IMR-90 (cell line): ENCODE results near the gene BCL11A. TPM values are rescaled to one million over a fixed set of nuclear protein-coding genes. Genes with fewer than 3 reads are reported as not detected.

ENCODE experiments used
- ATAC-seq: fragments of 200-7000 bp; cut with Tn5 transposase; 2 replicates; pipeline ENCODE4 v1.9.1; 2020; ENCODE audit warnings: low read depth, mild to moderate bottlenecking, moderate library complexity
- BruUV-seq: library from RNA; stranded (reverse); fragments of 400-500 nt; replicated peaks from 2 replicates; lab custom pipeline; 2021; lab: Mats Ljungman, UMichigan
- CTCF ChIA-PET: fragments of 300-600 bp; formaldehyde crosslinking; extraction: SDS; loops from one replicate; lab custom pipeline; 2021; ENCODE audit warnings: antibody characterized with exemption; lab: Yijun Ruan, JAX
- POLR2A ChIA-PET: fragments of 300-600 bp; sonication (Branson Sonifier 250); formaldehyde crosslinking; loops from one replicate; lab custom pipeline; 2022; ENCODE audit warnings: antibody characterized with exemption; ENCODE audit not compliant: unreplicated experiment; lab: Charles Lee
- DNase-seq: peaks from one replicate; pipeline ENCODE4 v3.0.0; 2013
- H2AFZ ChIP-seq: replicated peaks from 2 replicates; pipeline ENCODE3; 2013; ENCODE audit warnings: low read length, mild to moderate bottlenecking; ENCODE audit not compliant: poor library complexity
- H2AK5ac ChIP-seq: 2 replicates; pipeline ENCODE4 v1.6.1; 2013; ENCODE audit warnings: low read depth, low read length, inconsistent platforms
- H2AK9ac ChIP-seq: replicated peaks from 2 replicates; pipeline ENCODE3; 2013; ENCODE audit warnings: mild to moderate bottlenecking, low read depth, low read length, moderate library complexity; ENCODE audit not compliant: poor library complexity
- H2BK120ac ChIP-seq: 2 replicates; pipeline ENCODE4 v1.6.1; 2013; ENCODE audit warnings: low read depth, low read length, inconsistent platforms
- H2BK15ac ChIP-seq: 3 replicates; pipeline ENCODE4 v1.6.1; 2013; ENCODE audit warnings: low read depth, low read length, inconsistent platforms
- H2BK20ac ChIP-seq: 2 replicates; pipeline ENCODE4 v1.6.1; 2013; ENCODE audit warnings: low read depth, mild to moderate bottlenecking, inconsistent platforms, low read length, moderate library complexity
- H2BK5ac ChIP-seq: 2 replicates; pipeline ENCODE4 v1.6.1; 2013; ENCODE audit warnings: mild to moderate bottlenecking, low read depth, low read length, inconsistent platforms; ENCODE audit not compliant: poor library complexity, severe bottlenecking
- H3K14ac ChIP-seq: replicated peaks from 2 replicates; pipeline ENCODE4 v1.6.1; 2013; ENCODE audit warnings: low read depth, low read length, inconsistent platforms
- H3K18ac ChIP-seq: 2 replicates; pipeline ENCODE4 v1.6.1; 2013; ENCODE audit warnings: low read depth, low read length, control low read depth
- H3K23ac ChIP-seq: 2 replicates; pipeline ENCODE4 v1.6.1; 2013; ENCODE audit warnings: low read depth, low read length, inconsistent platforms
- H3K27ac ChIP-seq: 2 replicates; pipeline ENCODE4 v1.5.1; 2013; ENCODE audit warnings: mild to moderate bottlenecking, control low read depth, low read length; ENCODE audit not compliant: insufficient read depth
- H3K27me3 ChIP-seq: 2 replicates; pipeline ENCODE4 v1.6.1; 2013; ENCODE audit warnings: low read length; ENCODE audit not compliant: control insufficient read depth, insufficient read depth
- H3K36me3 ChIP-seq: 2 replicates; pipeline ENCODE4 v1.6.1; 2013; ENCODE audit warnings: low read length, mixed read lengths; ENCODE audit not compliant: control insufficient read depth, insufficient read depth
- H3K4ac ChIP-seq: 2 replicates; pipeline ENCODE4 v1.6.1; 2013; ENCODE audit warnings: low read depth, low read length, inconsistent platforms
- H3K4me1 ChIP-seq: 2 replicates; pipeline ENCODE4 v1.6.1; 2013; ENCODE audit warnings: low read length, mixed read lengths; ENCODE audit not compliant: control insufficient read depth, insufficient read depth
- H3K4me2 ChIP-seq: 2 replicates; pipeline ENCODE4 v1.6.1; 2013; ENCODE audit warnings: low read depth, mild to moderate bottlenecking, control low read depth, low read length, moderate library complexity
- H3K4me3 ChIP-seq: 2 replicates; pipeline ENCODE4 v1.5.1; 2013; ENCODE audit warnings: low read depth, mild to moderate bottlenecking, control low read depth, low read length, moderate library complexity; ENCODE audit not compliant: insufficient read depth
- H3K56ac ChIP-seq: 2 replicates; pipeline ENCODE4 v1.6.1; 2013; ENCODE audit warnings: low read length, inconsistent platforms; ENCODE audit not compliant: insufficient read depth; ENCODE audit errors: extremely low read depth
- H3K79me1 ChIP-seq, 2 experiments: 2 replicates each; pipeline ENCODE4 v1.6.1; 2013; ENCODE audit warnings: low read length in 2 of 2, inconsistent platforms in 1 of 2, low read depth in 1 of 2
- H3K9ac ChIP-seq: 2 replicates; pipeline ENCODE4 v1.6.1; 2013; ENCODE audit warnings: low read depth, low read length, control low read depth
- H3K9me1 ChIP-seq: 2 replicates; pipeline ENCODE4 v1.6.1; 2013; ENCODE audit warnings: low read length, inconsistent platforms; ENCODE audit not compliant: insufficient read depth
- H3K9me3 ChIP-seq: 2 replicates; pipeline ENCODE4 v1.6.1; 2013; ENCODE audit warnings: low read length; ENCODE audit not compliant: control insufficient read depth, insufficient read depth
- H4K20me1 ChIP-seq: 2 replicates; pipeline ENCODE4 v1.6.1; 2013; ENCODE audit warnings: low read length, inconsistent platforms; ENCODE audit not compliant: insufficient read depth
- H4K5ac ChIP-seq: 2 replicates; pipeline ENCODE4 v1.6.1; 2013; ENCODE audit warnings: mild to moderate bottlenecking, low read depth, low read length, control low read depth
- H4K8ac ChIP-seq, 2 experiments: 2 replicates each; pipeline ENCODE4 v1.6.1; 2013; ENCODE audit warnings: low read depth in 2 of 2, low read length in 2 of 2, control low read depth in 1 of 2, inconsistent platforms in 1 of 2
- H4K91ac ChIP-seq: 2 replicates; pipeline ENCODE4 v1.6.1; 2013; ENCODE audit warnings: low read depth, low read length, inconsistent platforms; ENCODE audit not compliant: insufficient read depth
- CEBPB ChIP-seq: IDR thresholded peaks from 2 replicates; pipeline ENCODE4 v1.6.1; 2012; ENCODE audit warnings: low read depth, low read length, improper control_type of control experiment
- FOS ChIP-seq: fragments of 150-350 bp; IDR thresholded peaks from 2 replicates; pipeline ENCODE4 v1.6.1; 2016; ENCODE audit warnings: low read depth, low read length
- MAZ ChIP-seq: IDR thresholded peaks from 2 replicates; pipeline ENCODE4 v1.6.1; 2012; ENCODE audit warnings: low read depth, mild to moderate bottlenecking, low read length, improper control_type of control experiment, moderate library complexity, borderline replicate concordance
- MXI1 ChIP-seq: IDR thresholded peaks from 2 replicates; pipeline ENCODE4 v1.6.1; 2012; ENCODE audit warnings: low read depth, mild to moderate bottlenecking, low read length, moderate library complexity, borderline replicate concordance
- NFE2L2 ChIP-seq: fragments of 150-350 bp; IDR thresholded peaks from 2 replicates; pipeline ENCODE4 v1.6.1; 2016; ENCODE audit warnings: low read depth, mild to moderate bottlenecking, low read length
- POLR2A ChIP-seq: IDR thresholded peaks from 2 replicates; pipeline ENCODE4 v1.6.1; 2012; ENCODE audit warnings: mild to moderate bottlenecking, low read depth, low read length
- RAD21 ChIP-seq: IDR thresholded peaks from 2 replicates; pipeline ENCODE4 v1.6.1; 2012; ENCODE audit warnings: low read length, improper control_type of control experiment
- RCOR1 ChIP-seq: IDR thresholded peaks from 2 replicates; pipeline ENCODE4 v1.6.1; 2012; ENCODE audit warnings: mild to moderate bottlenecking, low read length, improper control_type of control experiment; ENCODE audit not compliant: insufficient replicate concordance
- SMC3 ChIP-seq: fragments of 150-350 bp; IDR thresholded peaks from 2 replicates; pipeline ENCODE4 v1.6.1; 2016; ENCODE audit warnings: low read depth, mild to moderate bottlenecking, antibody characterized with exemption, low read length, moderate library complexity
- WGBS, 2 experiments: methylation state at CpG; one replicate each; pipeline versions ENCODE4 v1.1.5 to v1.1.7; 2013; ENCODE audit warnings: missing lambda C conversion rate in 2 of 2; ENCODE audit not compliant: insufficient read length in 1 of 2; ENCODE audit errors: extremely low coverage in 2 of 2; 5-methylcytosine and 5-hydroxymethylcytosine counted together
- dilution Hi-C: fragments of 300-500 bp; cut with HindIII; formaldehyde crosslinking; loops from one replicate; pipeline ENCODE4 v1.14.3; 2018; ENCODE audit warnings: low sequenced_read_pairs; ENCODE audit not compliant: unreplicated experiment
- in situ Hi-C: fragments of 300-500 bp; cut with MboI; formaldehyde crosslinking; loops from 3 replicates; pipeline ENCODE4 v1.14.3; 2019; ENCODE audit warnings: low sequenced_read_pairs, inconsistent platforms, mixed read lengths
- intact Hi-C: fragments of 100-400 bp; cut with micrococcal nuclease; formaldehyde crosslinking; loops from 2 replicates; pipeline ENCODE4 v1.10.0; 2022
- polyA plus RNA-seq, 3 experiments: library from polyadenylated mRNA; depleted of rRNA; stranded (reverse); fragments of >200 nt; gene quantifications; 2 replicates each; pipeline ENCODE4 v1.2.3, GENCODE V29; 2012; ENCODE audit warnings: low replicate concordance in 1 of 3
- total RNA-seq: library from RNA; depleted of rRNA; stranded (reverse); fragments of >200 nt; gene quantifications from 2 replicates; pipeline ENCODE4 v1.2.3, GENCODE V29; 2012
- TF ChIP-seq, protein P1 (sequence below): fragments of 150-350 bp; IDR thresholded peaks from 2 replicates; pipeline ENCODE4 v1.6.1; 2016; ENCODE audit warnings: low read depth, mild to moderate bottlenecking, low read length, moderate library complexity, borderline replicate concordance
- TF ChIP-seq, protein P2 (sequence below): fragments of 150-350 bp; IDR thresholded peaks from 2 replicates; pipeline ENCODE4 v1.6.1; 2017; ENCODE audit warnings: mild to moderate bottlenecking, antibody characterized with exemption, low read length, low read depth

Gene BCL11A
- total and polyA plus RNA-seq, 2 of the 4 experiments (the other 2 are of a cell fraction): 1.0 to 1.1 TPM

GRCh38 chr2:60516826-60517225, 36.6 kb downstream of the BCL11A start:
- H2AK5ac ChIP-seq: peak overlapping the region; percentile 49
- H2AFZ ChIP-seq: no peak overlapping the region
- ChIA-PET CTCF (interaction anchor here (0.6 to 1.6 kb wide), 3 partner anchors 10 to 160 kb away, joined by 3 to 6 read pairs (median 3); no protein-coding TSS in a partner anchor), POLR2A (interaction anchor here (0.6 kb wide), 1 partner anchor 33 kb away, joined by 3 read pairs; no protein-coding TSS in a partner anchor)
- no TSS peak for BruUV-seq
- peak overlapping the region; percentile 99 for H4K5ac ChIP-seq
- intact Hi-C loops (loop anchor here (1.0 to 2.0 kb wide), 2 partner anchors 16 to 32 kb away; no protein-coding TSS in a partner anchor), in situ Hi-C loops (no loop called here), dilution Hi-C loops (no loop called here)
- peak overlapping the region; percentile 91 for H3K56ac ChIP-seq
- H3K14ac ChIP-seq: peak overlapping the region; percentile 98
- TF ChIP-seq MAZ: no peak
- TF ChIP-seq, protein P1, sequence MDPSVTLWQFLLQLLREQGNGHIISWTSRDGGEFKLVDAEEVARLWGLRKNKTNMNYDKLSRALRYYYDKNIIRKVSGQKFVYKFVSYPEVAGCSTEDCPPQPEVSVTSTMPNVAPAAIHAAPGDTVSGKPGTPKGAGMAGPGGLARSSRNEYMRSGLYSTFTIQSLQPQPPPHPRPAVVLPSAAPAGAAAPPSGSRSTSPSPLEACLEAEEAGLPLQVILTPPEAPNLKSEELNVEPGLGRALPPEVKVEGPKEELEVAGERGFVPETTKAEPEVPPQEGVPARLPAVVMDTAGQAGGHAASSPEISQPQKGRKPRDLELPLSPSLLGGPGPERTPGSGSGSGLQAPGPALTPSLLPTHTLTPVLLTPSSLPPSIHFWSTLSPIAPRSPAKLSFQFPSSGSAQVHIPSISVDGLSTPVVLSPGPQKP: no peak
- no peak for TF ChIP-seq RCOR1
- TF ChIP-seq MXI1: no peak
- TF ChIP-seq POLR2A: no peak
- no peak for TF ChIP-seq FOS
- TF ChIP-seq, protein P2, sequence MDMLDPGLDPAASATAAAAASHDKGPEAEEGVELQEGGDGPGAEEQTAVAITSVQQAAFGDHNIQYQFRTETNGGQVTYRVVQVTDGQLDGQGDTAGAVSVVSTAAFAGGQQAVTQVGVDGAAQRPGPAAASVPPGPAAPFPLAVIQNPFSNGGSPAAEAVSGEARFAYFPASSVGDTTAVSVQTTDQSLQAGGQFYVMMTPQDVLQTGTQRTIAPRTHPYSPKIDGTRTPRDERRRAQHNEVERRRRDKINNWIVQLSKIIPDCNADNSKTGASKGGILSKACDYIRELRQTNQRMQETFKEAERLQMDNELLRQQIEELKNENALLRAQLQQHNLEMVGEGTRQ: no peak
- no peak for TF ChIP-seq SMC3
- no peak for TF ChIP-seq CEBPB
- TF ChIP-seq RAD21: no peak
- no peak for TF ChIP-seq NFE2L2
- H2BK20ac ChIP-seq: peak overlapping the region; percentile 99
- peak overlapping the region; percentile 99 for H3K18ac ChIP-seq
- H4K8ac ChIP-seq: peak overlapping the region; percentile 84 to 97; a peak in 3 of 4 replicates
- H3K36me3 ChIP-seq: no peaks in the 10 kb centered on the region
- peak overlapping the region; percentile 99 for H3K4ac ChIP-seq
- peaks cover 13% of the 10 kb centered on the region for H3K4me1 ChIP-seq
- peak overlapping the region; percentile 100 for H4K91ac ChIP-seq
- H2BK120ac ChIP-seq: peak overlapping the region; percentile 100
- peaks cover 8% of the 10 kb centered on the region for H3K9me1 ChIP-seq
- H3K4me3 ChIP-seq: no peak overlapping the region
- no peaks in the 10 kb centered on the region for H4K20me1 ChIP-seq
- no peak for DNase-seq
- no peaks in the 10 kb centered on the region for H3K27me3 ChIP-seq
- peak; percentile 3; the same call in 1 of the 2 replicates for ATAC-seq
- peak overlapping the region; percentile 99; the same call in 1 of the 2 replicates for H3K23ac ChIP-seq
- peak overlapping the region; percentile 68 for H2AK9ac ChIP-seq
- WGBS, 2 experiments: 67 to 100% methylated on average over 1 of the region's 4 CpGs
- H3K4me2 ChIP-seq: peak overlapping the region; percentile 58; the same call in 1 of the 2 replicates
- no peaks in the 10 kb centered on the region for H3K9me3 ChIP-seq
- peak overlapping the region; percentile 99; the same call in 2 of the 3 replicates for H2BK15ac ChIP-seq
- peak overlapping the region; percentile 99 for H2BK5ac ChIP-seq
- no peak overlapping the region for H3K9ac ChIP-seq
- peak overlapping the region; percentile 32; the same call in 1 of the 2 replicates for H3K27ac ChIP-seq
- no peaks in the 10 kb centered on the region for H3K79me1 ChIP-seq
